HG02943 (cell line): ENCODE measurements around the gene KIF26B.
"Not testable (repeated sequence)": the region's sequence is repeated elsewhere in the genome, so short reads cannot be mapped to it uniquely, and the experiment has no call there.

Source experiments
- ATAC-seq: cut with Tn5 transposase; IDR thresholded peaks from one replicate; pipeline ENCODE4 v1.9.1; 2021; ENCODE audit warnings: mild to moderate bottlenecking, low read depth, moderate library complexity; ENCODE audit not compliant: unreplicated experiment

Gene KIF26B

GRCh38 chr1:245337829-245338484, 183.2 kb downstream of the KIF26B start:
- ATAC-seq = no peak

- ATAC-seq = no peak
These were observed 183.7 kb downstream of the KIF26B start for GRCh38 chr1:245338485-245338877.

- no peak for ATAC-seq
These were observed 187.0 kb downstream of the KIF26B start for GRCh38 chr1:245341743-245342142.

GRCh38 chr1:245345191-245345884, 190.6 kb downstream of the KIF26B start:
- ATAC-seq = no peak

- no peak for ATAC-seq
These were observed 193.8 kb downstream of the KIF26B start for GRCh38 chr1:245348626-245349025.

- ATAC-seq = no peak
These were observed 198.6 kb downstream of the KIF26B start for GRCh38 chr1:245353411-245353810.

GRCh38 chr1:245353915-245354775, 199.4 kb downstream of the KIF26B start:
- ATAC-seq = no peak

- ATAC-seq = not testable (repeated sequence)
These were observed 201.3 kb downstream of the KIF26B start for GRCh38 chr1:245355851-245356630.

- no peak for ATAC-seq
These were observed 202.3 kb downstream of the KIF26B start for GRCh38 chr1:245356891-245357585.

- not testable (repeated sequence) for ATAC-seq
These were observed 204.4 kb downstream of the KIF26B start for GRCh38 chr1:245359101-245359680.

GRCh38 chr1:245361065-245361464, 206.3 kb downstream of the KIF26B start:
- no peak for ATAC-seq

GRCh38 chr1:245361951-245362350, 207.2 kb downstream of the KIF26B start:
- ATAC-seq = no peak

GRCh38 chr1:245363461-245364200, 208.8 kb downstream of the KIF26B start:
- no peak for ATAC-seq

- ATAC-seq = no peak
These were observed 210.6 kb downstream of the KIF26B start for GRCh38 chr1:245365095-245366020.

GRCh38 chr1:245366886-245367285, 212.1 kb downstream of the KIF26B start:
- ATAC-seq = no peak

GRCh38 chr1:245370175-245370825, 215.5 kb downstream of the KIF26B start:
- ATAC-seq = no peak

GRCh38 chr1:245370905-245371581, 216.3 kb downstream of the KIF26B start:
- ATAC-seq = no peak
